Smooth muscle cell (in vitro differentiated cells): ENCODE results near the gene CNNM1. TPM values are rescaled to one million over a fixed set of nuclear protein-coding genes. Genes with fewer than 3 reads are reported as not detected.

Experiments used
- DNase-seq: peaks from one replicate; lab custom pipeline; 2025; ENCODE audit not compliant: unreplicated experiment; lab: John Stamatoyannopoulos, UW
- H2AFZ ChIP-seq: fragments of 200-600 bp; sonication (generic); 2 replicates; pipeline ENCODE4 v1.6.0; 2016; ENCODE audit warnings: antibody characterized with exemption, low read depth, mild to moderate bottlenecking
- H3F3A ChIP-seq: fragments of 200-600 bp; sonication (generic); 2 replicates; pipeline ENCODE4 v1.6.0; 2017; ENCODE audit warnings: antibody characterized with exemption, low read depth
- H3K27ac ChIP-seq: fragments of 200-600 bp; sonication (generic); 2 replicates; pipeline ENCODE4 v1.5.1; 2016; ENCODE audit warnings: low read depth, mild to moderate bottlenecking
- H3K27me3 ChIP-seq: fragments of 200-600 bp; sonication (generic); 2 replicates; pipeline ENCODE4 v1.6.1; 2016; ENCODE audit warnings: low read depth, mild to moderate bottlenecking
- H3K36me3 ChIP-seq: fragments of 200-600 bp; sonication (generic); 2 replicates; pipeline ENCODE4 v1.5.1; 2016; ENCODE audit warnings: low read depth
- H3K4me1 ChIP-seq: fragments of 200-600 bp; sonication (generic); 2 replicates; pipeline ENCODE4 v1.5.1; 2016; ENCODE audit warnings: low read depth
- H3K4me2 ChIP-seq: fragments of 200-600 bp; sonication (generic); 2 replicates; pipeline ENCODE4 v1.6.0; 2016; ENCODE audit warnings: mild to moderate bottlenecking
- H3K4me3 ChIP-seq: fragments of 200-600 bp; sonication (generic); 2 replicates; pipeline ENCODE4 v1.5.1; 2016; ENCODE audit warnings: mild to moderate bottlenecking
- H3K79me2 ChIP-seq: fragments of 200-600 bp; sonication (generic); 2 replicates; pipeline ENCODE4 v1.6.0; 2016; ENCODE audit warnings: low read depth, mild to moderate bottlenecking
- H3K9ac ChIP-seq: fragments of 200-600 bp; sonication (generic); 2 replicates; pipeline ENCODE4 v1.6.0; 2016; ENCODE audit warnings: low read depth
- H3K9me3 ChIP-seq: fragments of 200-600 bp; sonication (generic); replicated peaks from 2 replicates; pipeline ENCODE4 v1.5.1; 2016; ENCODE audit warnings: low read depth
- H4K20me1 ChIP-seq: fragments of 200-600 bp; sonication (generic); 2 replicates; pipeline ENCODE4 v1.6.0; 2016; ENCODE audit warnings: low read depth
- CTCF ChIP-seq: fragments of 200-600 bp; sonication (generic); IDR thresholded peaks from 2 replicates; pipeline ENCODE4 v1.5.1; 2017; ENCODE audit warnings: borderline replicate concordance, mild to moderate bottlenecking, antibody characterized with exemption; ENCODE audit not compliant: insufficient read depth, poor library complexity, severe bottlenecking
- WGBS: methylation state at CpG from one replicate; pipeline ENCODE4 v1.1.7; 2016; ENCODE audit warnings: low lambda C conversion rate; 5-methylcytosine and 5-hydroxymethylcytosine counted together
- polyA plus RNA-seq: library from polyadenylated mRNA; unstranded; fragments of >200 nt; fragmentation: Nextera tagmentation; extraction: Ambion mirVana; gene quantifications from 2 replicates; pipeline ENCODE4 v1.2.1, GENCODE V29; 2016
- total RNA-seq: library from RNA; depleted of rRNA; stranded (reverse); fragments of >200 nt; gene quantifications from 2 replicates; pipeline ENCODE4 v1.2.3, GENCODE V29; 2014

The CNNM1 gene
- total and polyA plus RNA-seq, 2 experiments from 2014 or later, result 0.04 TPM; not detected in 1

GRCh38 chr10:99396471-99396870, 67.3 kb downstream of the CNNM1 start:
- 44% methylated on average over 3 of the region's 3 CpGs for WGBS
- Histone ChIP-seq H3K4me1 (no peaks in the 10 kb centered on the region), H3K36me3 (no peaks in the 10 kb centered on the region), H3K9ac (peak overlapping the region; percentile 56), H3K27me3 (no peaks in the 10 kb centered on the region), H3K4me3 (no peak overlapping the region), H3K9me3 (no peaks in the 10 kb centered on the region), H3F3A (peaks cover 12% of the 10 kb centered on the region), H3K27ac (peak overlapping the region; percentile 93), H3K4me2 (peak overlapping the region; percentile 77), H3K79me2 (no peaks in the 10 kb centered on the region), H4K20me1 (no peaks in the 10 kb centered on the region), H2AFZ (no peak overlapping the region)
- no peak for TF ChIP-seq CTCF
- no peak for DNase-seq

GRCh38 chr10:99399664-99400063, 70.5 kb downstream of the CNNM1 start:
- no peak overlapping the region for H3K9ac ChIP-seq
- peaks cover 12% of the 10 kb centered on the region for H3F3A ChIP-seq
- DNase-seq, result no peak
- no peaks in the 10 kb centered on the region for H3K27me3 ChIP-seq
- no peak overlapping the region for H2AFZ ChIP-seq
- H3K4me2 ChIP-seq, result no peak overlapping the region
- H3K9me3 ChIP-seq, result no peaks in the 10 kb centered on the region
- H3K4me1 ChIP-seq, result no peaks in the 10 kb centered on the region
- TF ChIP-seq CTCF, result no peak
- H4K20me1 ChIP-seq, result no peaks in the 10 kb centered on the region
- no peaks in the 10 kb centered on the region for H3K79me2 ChIP-seq
- no peaks in the 10 kb centered on the region for H3K36me3 ChIP-seq
- H3K27ac ChIP-seq, result no peak overlapping the region
- no peak overlapping the region for H3K4me3 ChIP-seq
- WGBS, result 98% methylated on average over 3 of the region's 3 CpGs

DNA sequence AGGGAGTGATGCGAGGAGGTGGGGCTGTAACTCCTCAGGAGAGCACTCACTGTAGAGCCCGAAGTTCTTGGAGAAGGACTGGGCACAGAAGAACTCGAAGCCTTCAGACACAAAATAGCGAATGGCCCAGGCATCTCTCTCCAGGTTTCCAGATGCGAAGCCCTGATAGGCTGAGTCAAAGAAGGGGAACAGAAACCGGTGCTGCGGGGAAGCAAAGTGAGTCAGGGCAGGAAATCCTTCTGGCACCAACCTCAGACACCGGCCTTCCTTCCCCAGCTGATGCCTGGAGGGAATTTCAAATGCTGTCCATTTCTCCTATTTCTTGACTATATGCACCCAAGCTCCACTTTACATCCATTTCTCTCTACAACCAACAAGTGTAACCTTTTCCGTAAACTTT, 74.5 kb downstream of the CNNM1 start:
- H3K79me2 ChIP-seq, result no peaks in the 10 kb centered on the region
- no peak overlapping the region for H3K4me3 ChIP-seq
- no peaks in the 10 kb centered on the region for H3K27me3 ChIP-seq
- WGBS, result 87% methylated on average over 9 of the region's 9 CpGs
- peaks cover 9% of the 10 kb centered on the region for H3K36me3 ChIP-seq
- no peak overlapping the region for H2AFZ ChIP-seq
- no peaks in the 10 kb centered on the region for H4K20me1 ChIP-seq
- no peaks in the 10 kb centered on the region for H3K4me1 ChIP-seq
- H3K27ac ChIP-seq, result no peak overlapping the region
- H3K9me3 ChIP-seq, result no peaks in the 10 kb centered on the region
- no peak overlapping the region for H3K9ac ChIP-seq
- no peak for DNase-seq
- TF ChIP-seq CTCF, result no peak
- H3F3A ChIP-seq, result no peaks in the 10 kb centered on the region
- no peak overlapping the region for H3K4me2 ChIP-seq

GRCh38 chr10:99406149-99406548, 77.0 kb downstream of the CNNM1 start:
- Histone ChIP-seq H3K79me2 (no peaks in the 10 kb centered on the region), H3K36me3 (peaks cover 9% of the 10 kb centered on the region), H3F3A (no peaks in the 10 kb centered on the region), H2AFZ (no peak overlapping the region), H3K9ac (no peak overlapping the region), H3K4me2 (no peak overlapping the region), H3K27me3 (no peaks in the 10 kb centered on the region), H3K4me3 (no peak overlapping the region), H4K20me1 (peaks cover 5% of the 10 kb centered on the region), H3K27ac (no peak overlapping the region), H3K9me3 (no peaks in the 10 kb centered on the region), H3K4me1 (no peaks in the 10 kb centered on the region)
- no peak for DNase-seq
- no peak for TF ChIP-seq CTCF
- WGBS, result 98% methylated on average over 3 of the region's 3 CpGs
